ENCODE measurements around the gene DCLK1. TPM values are rescaled to one million over a fixed set of nuclear protein-coding genes. Genes with fewer than 3 reads are reported as not detected.

Gene DCLK1
- total and polyA plus RNA-seq, 10 of the 15 experiments (the other 5 are each of a cell fraction or from before 2014, with no cell fraction given), result not detected

DNA sequence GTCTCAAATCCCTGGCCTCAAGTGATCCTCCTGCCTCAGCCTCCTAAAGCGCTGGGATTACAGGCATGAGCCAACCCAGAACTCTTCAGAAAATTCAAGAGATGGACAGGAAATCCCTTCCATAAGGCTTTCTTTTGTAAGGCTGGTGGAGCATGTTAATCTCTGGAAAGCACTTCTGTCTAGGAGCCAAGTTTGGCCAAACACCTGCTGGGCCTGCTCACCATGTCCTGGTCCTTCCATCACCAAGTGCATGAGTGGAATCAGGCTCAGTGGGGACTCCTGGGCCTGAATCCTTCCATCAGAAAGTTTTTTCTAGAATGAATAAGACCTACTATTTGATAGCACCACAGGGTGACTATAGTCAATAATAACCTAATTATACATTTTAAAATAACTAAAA is 148.0 kb downstream of the DCLK1 start:
- Histone ChIP-seq H3K4me1 (ENCODE audit: control insufficient read depth, insufficient read depth, low read length) (no peaks in the 10 kb centered on the region), H3K4me2 (ENCODE audit: control insufficient read depth, insufficient read depth) (no peak overlapping the region), H3K36me3 (ENCODE audit: control insufficient read depth in 2 of 2, insufficient read depth in 2 of 2, low read length in 1 of 2) (no peaks in the 10 kb centered on the region), H3K27ac (ENCODE audit: control insufficient read depth, insufficient read depth) (no peak overlapping the region), H3K9me3 (replicated peaks; ENCODE audit: control insufficient read depth, insufficient read depth, low read length) (no peaks in the 10 kb centered on the region), H3K27me3 (replicated peaks in 1 of 2; ENCODE audit: control insufficient read depth in 2 of 2, insufficient read depth in 2 of 2, low read length in 1 of 2) (no peaks in the 10 kb centered on the region), H2AFZ (ENCODE audit: control insufficient read depth, low read depth, low read length) (no peak overlapping the region), H4K20me1 (ENCODE audit: control insufficient read depth, insufficient read depth) (no peaks in the 10 kb centered on the region), H3K79me2 (ENCODE audit: control insufficient read depth, insufficient read depth, low read length) (no peaks in the 10 kb centered on the region), H3K9ac (ENCODE audit: control insufficient read depth, insufficient read depth, low read length) (no peak overlapping the region), H3K4me3 (no peak overlapping the region)
- BruUV-seq (replicated peaks), result no TSS peak
- SMC1A ChIA-PET (ENCODE audit: uncharacterized antibody, unreplicated experiment), result no interaction called here
- DNase-seq (ENCODE audit: low read depth, low spot score) (no peak), ATAC-seq (no peak), FAIRE-seq (peak; percentile 13)
- CTCF ChIA-PET, result no interaction called here
- WGBS (ENCODE audit: insufficient coverage, insufficient replicate concordance, low lambda C conversion rate, missing lambda C conversion rate), result 57% methylated on average over 1 of the region's 1 CpG
- RAD21 ChIA-PET (ENCODE audit: unreplicated experiment), result no interaction called here
- TF ChIP-seq PAX5 (IDR thresholded peaks at IDR 0.05; ENCODE audit: borderline replicate concordance, low read depth, low read length) (no peak), ZSCAN29 (IDR thresholded peaks at IDR 0.05) (no peak), ZNF207 (IDR thresholded peaks at IDR 0.05; ENCODE audit: borderline replicate concordance) (no peak), MYB (IDR thresholded peaks at IDR 0.05; ENCODE audit: borderline replicate concordance, low read depth, low read length) (no peak), ZBTB11 (CRISPR knock-in tag; IDR thresholded peaks at IDR 0.05) (no peak)
- TF ChIP-seq, protein P1, sequence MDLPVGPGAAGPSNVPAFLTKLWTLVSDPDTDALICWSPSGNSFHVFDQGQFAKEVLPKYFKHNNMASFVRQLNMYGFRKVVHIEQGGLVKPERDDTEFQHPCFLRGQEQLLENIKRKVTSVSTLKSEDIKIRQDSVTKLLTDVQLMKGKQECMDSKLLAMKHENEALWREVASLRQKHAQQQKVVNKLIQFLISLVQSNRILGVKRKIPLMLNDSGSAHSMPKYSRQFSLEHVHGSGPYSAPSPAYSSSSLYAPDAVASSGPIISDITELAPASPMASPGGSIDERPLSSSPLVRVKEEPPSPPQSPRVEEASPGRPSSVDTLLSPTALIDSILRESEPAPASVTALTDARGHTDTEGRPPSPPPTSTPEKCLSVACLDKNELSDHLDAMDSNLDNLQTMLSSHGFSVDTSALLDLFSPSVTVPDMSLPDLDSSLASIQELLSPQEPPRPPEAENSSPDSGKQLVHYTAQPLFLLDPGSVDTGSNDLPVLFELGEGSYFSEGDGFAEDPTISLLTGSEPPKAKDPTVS (IDR thresholded peaks at IDR 0.05; ENCODE audit: low read depth, low read length), result no peak
- in situ Hi-C loops (cut with MboI), result no loop called here
- intact Hi-C loops (cut with micrococcal nuclease; ENCODE audit: unreplicated experiment), result no loop called here
- POLR2A ChIA-PET, result no interaction called here
